ENCODE measurements around the gene TRHDE.

- TF ChIP-seq CTCF (IDR thresholded peaks at IDR 0.05): no peak
- no peak for TF ChIP-seq POLR2A (IDR thresholded peaks at IDR 0.05)
Observed at GRCh38 chr12:72511906-72512305, 239.7 kb downstream of the TRHDE start.
